Ovary (tissue), 9 donors: ENCODE results near the gene FIGN. TPM values are rescaled to one million over a fixed set of nuclear protein-coding genes. Genes with fewer than 3 reads are reported as not detected.

ENCODE experiments used
- DNase-seq, 5 donors: peaks; one replicate each; pipeline ENCODE4 v3.0.0-alpha.2; 2019 to 2020
- H3K27ac ChIP-seq, 2 donors: fragments of 200-600 bp; one replicate each; pipeline versions ENCODE4 v1.5.1 to v1.8.0; 2019 to 2022
- H3K27me3 ChIP-seq: fragments of 200-600 bp; one replicate; pipeline ENCODE4 v1.8.0; 2022
- H3K36me3 ChIP-seq: fragments of 200-600 bp; sonication (generic); one replicate; pipeline ENCODE4 v1.5.1; 2019
- H3K4me1 ChIP-seq: one replicate; pipeline ENCODE4 v1.8.1; 2013; ENCODE audit warnings: mild to moderate bottlenecking, moderate library complexity; ENCODE audit not compliant: insufficient read depth
- H3K4me3 ChIP-seq: fragments of 200-600 bp; sonication (generic); one replicate; pipeline ENCODE4 v1.5.1; 2017
- H3K9me3 ChIP-seq, 2 donors: fragments of 200-600 bp in 1 of 2; sonication (generic) in 1 of 2; one replicate each; pipeline versions ENCODE4 v1.5.1 to v1.8.1; 2013 to 2019; ENCODE audit warnings: mild to moderate bottlenecking in 1 of 2, moderate library complexity in 1 of 2
- EP300 ChIP-seq: sonication (generic); formaldehyde crosslinking; IDR thresholded peaks from one replicate; pipeline ENCODE4 v1.6.1; 2017; ENCODE audit warnings: antibody characterized with exemption
- POLR2A ChIP-seq: fragments of 450-650 bp; IDR thresholded peaks from one replicate; pipeline ENCODE4 v1.6.1; 2017; ENCODE audit warnings: antibody characterized with exemption, mild to moderate bottlenecking, moderate library complexity
- WGBS, 3 donors: extraction: QIAGEN DNeasy Blood & Tissue Kit in 1 of 3; methylation state at CpG; one replicate each; pipeline versions ENCODE4 v1.1.5 to v1.1.7; 2013 to 2017; 5-methylcytosine and 5-hydroxymethylcytosine counted together
- intact Hi-C, 4 donors: fragments of 100-400 bp; cut with DNase I; formaldehyde crosslinking; loops; one replicate each; pipeline versions ENCODE4 v1.11.0 to v1.15.1; 2022 to 2023
- polyA plus RNA-seq, 2 donors: library from polyadenylated mRNA; stranded (reverse); fragments of 200-250 nt in 1 of 2; fragments of 350-450 nt in 1 of 2; fragmentation: Illumina TruSeq in 1 of 2; extraction: RNeasy Lipid Tissue Mini Kit (QIAGEN cat#74804) in 1 of 2; gene quantifications; one replicate each; pipeline ENCODE4 v1.2.3, GENCODE V29; 2013 to 2014
- total RNA-seq, 7 donors: library from RNA; depleted of rRNA in 2 of 7; stranded (reverse); fragments of >200 nt in 2 of 7; fragmentation: NEBNext Ultra II Directional in 3 of 7; extraction: Animal tissue kit (Norgen Biotek cat#: 25700) in 3 of 7; gene quantifications; one replicate each; pipeline versions ENCODE4 v1.1.0 to v1.2.4, GENCODE V29; 2016 to 2023
- TF ChIP-seq, protein P1 (sequence below), 3 donors: fragments of 450-650 bp in 2 of 3; fragments of 200-600 bp in 1 of 3; IDR thresholded peaks; one replicate each; pipeline versions ENCODE4 v1.5.1 to v1.8.0; 2016 to 2022; ENCODE audit warnings: antibody characterized with exemption in 3 of 3, mild to moderate bottlenecking in 1 of 3
- donor health status: DM: no; HTN: no; CAD: no; lungs with moderate emphysema.
- donor health status: DM: no; HTN: no; CAD: no.
- donor health status: Bipolar disorder and iron deficiency.
- donor health status: DM: yes; HTN: yes; CAD: no.
- donor health status: DM: no; HTN: no; CAD: no.
- donor health status: DM: yes; HTN: yes; CAD: no.

FIGN gene
- total and polyA plus RNA-seq, 9 donors, result 2.4 to 15.5 (median 8.9) TPM

DNA sequence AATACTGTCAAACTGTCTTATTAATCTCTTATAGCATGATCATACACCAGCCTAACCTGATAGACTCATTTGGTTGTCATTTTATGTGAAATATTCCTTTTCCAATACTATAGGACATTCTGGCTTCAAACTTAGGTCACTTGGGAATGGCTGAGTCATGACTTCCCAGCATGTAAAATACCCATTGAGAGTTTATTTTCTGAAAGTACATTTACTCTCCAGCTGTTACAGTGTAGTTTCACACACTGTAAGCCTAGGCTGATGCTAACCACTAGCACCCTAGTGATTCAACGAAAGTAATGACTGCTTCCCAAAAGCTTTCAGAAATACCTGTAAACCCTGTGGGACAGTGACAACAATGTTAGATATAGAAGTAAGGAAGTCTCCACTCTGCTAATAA, 93.8 kb downstream of the FIGN start:
- no peaks in the 10 kb centered on the region for H3K36me3 ChIP-seq
- no peak overlapping the region for H3K4me3 ChIP-seq
- no peaks in the 10 kb centered on the region for H3K27me3 ChIP-seq
- intact Hi-C loops, result no loop called here
- TF ChIP-seq POLR2A, result no peak
- no peak for TF ChIP-seq EP300
- TF ChIP-seq, protein P1, sequence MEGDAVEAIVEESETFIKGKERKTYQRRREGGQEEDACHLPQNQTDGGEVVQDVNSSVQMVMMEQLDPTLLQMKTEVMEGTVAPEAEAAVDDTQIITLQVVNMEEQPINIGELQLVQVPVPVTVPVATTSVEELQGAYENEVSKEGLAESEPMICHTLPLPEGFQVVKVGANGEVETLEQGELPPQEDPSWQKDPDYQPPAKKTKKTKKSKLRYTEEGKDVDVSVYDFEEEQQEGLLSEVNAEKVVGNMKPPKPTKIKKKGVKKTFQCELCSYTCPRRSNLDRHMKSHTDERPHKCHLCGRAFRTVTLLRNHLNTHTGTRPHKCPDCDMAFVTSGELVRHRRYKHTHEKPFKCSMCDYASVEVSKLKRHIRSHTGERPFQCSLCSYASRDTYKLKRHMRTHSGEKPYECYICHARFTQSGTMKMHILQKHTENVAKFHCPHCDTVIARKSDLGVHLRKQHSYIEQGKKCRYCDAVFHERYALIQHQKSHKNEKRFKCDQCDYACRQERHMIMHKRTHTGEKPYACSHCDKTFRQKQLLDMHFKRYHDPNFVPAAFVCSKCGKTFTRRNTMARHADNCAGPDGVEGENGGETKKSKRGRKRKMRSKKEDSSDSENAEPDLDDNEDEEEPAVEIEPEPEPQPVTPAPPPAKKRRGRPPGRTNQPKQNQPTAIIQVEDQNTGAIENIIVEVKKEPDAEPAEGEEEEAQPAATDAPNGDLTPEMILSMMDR (IDR thresholded peaks at IDR 0.05), result no peak
- no peak overlapping the region for H3K27ac ChIP-seq
- no peaks in the 10 kb centered on the region for H3K9me3 ChIP-seq
- DNase-seq, result no peak
- WGBS, 3 donors, result 92 to 94% (median 93%) methylated on average over 1 of the region's 1 CpG
- no peaks in the 10 kb centered on the region for H3K4me1 ChIP-seq

- Histone ChIP-seq H3K9me3 (no peaks in the 10 kb centered on the region), H3K36me3 (no peaks in the 10 kb centered on the region), H3K4me1 (no peaks in the 10 kb centered on the region), H3K4me3 (no peak overlapping the region), H3K27ac (no peak overlapping the region), H3K27me3 (no peaks in the 10 kb centered on the region)
- TF ChIP-seq, protein P1 (IDR thresholded peaks at IDR 0.05), result no peak
- TF ChIP-seq EP300, result no peak
- no peak for TF ChIP-seq POLR2A
- 89 to 93% (median 92%) methylated on average over 6 of the region's 6 CpGs for WGBS, 3 donors
- DNase-seq, result no peak
- intact Hi-C loops, result no loop called here
Measured at GRCh38 chr2:163640542-163641193, 95.1 kb downstream of the FIGN start.

GRCh38 chr2:163637871-163638270, 97.9 kb downstream of the FIGN start:
- no peaks in the 10 kb centered on the region for H3K27me3 ChIP-seq
- no peak for TF ChIP-seq EP300
- TF ChIP-seq, protein P1 (IDR thresholded peaks at IDR 0.05), result no peak
- no peak for TF ChIP-seq POLR2A
- no peak for DNase-seq
- intact Hi-C loops, result no loop called here
- no peak overlapping the region for H3K4me3 ChIP-seq
- no peaks in the 10 kb centered on the region for H3K36me3 ChIP-seq
- H3K27ac ChIP-seq, result no peak overlapping the region
- no peaks in the 10 kb centered on the region for H3K4me1 ChIP-seq
- 89 to 94% (median 91%) methylated on average over 6 of the region's 6 CpGs for WGBS, 3 donors
- H3K9me3 ChIP-seq, result no peaks in the 10 kb centered on the region

DNA sequence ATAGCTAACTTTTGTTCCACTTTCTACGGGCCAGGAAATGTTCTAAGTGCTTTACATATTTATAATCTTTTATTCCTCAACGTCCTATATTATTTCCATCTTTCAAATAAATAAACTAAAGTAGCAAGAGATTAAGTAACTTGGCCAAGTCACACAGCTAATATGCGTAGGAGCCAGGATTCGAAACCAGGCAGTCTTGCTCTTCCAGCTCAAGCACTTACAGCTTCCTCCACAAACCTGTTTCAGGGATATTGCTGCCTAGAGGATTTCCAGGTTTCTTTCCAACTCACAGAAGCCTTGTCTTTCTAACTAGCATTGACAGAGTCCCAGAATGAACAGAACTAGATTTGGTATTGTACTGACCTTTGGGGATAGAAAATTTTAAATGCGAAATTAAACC, 102.5 kb downstream of the FIGN start:
- intact Hi-C loops, result no loop called here
- H3K4me1 ChIP-seq, result no peaks in the 10 kb centered on the region
- H3K4me3 ChIP-seq, result no peak overlapping the region
- H3K27me3 ChIP-seq, result no peaks in the 10 kb centered on the region
- no peaks in the 10 kb centered on the region for H3K36me3 ChIP-seq
- WGBS, 3 donors, result 84 to 89% (median 89%) methylated on average over 5 of the region's 5 CpGs
- no peak overlapping the region for H3K27ac ChIP-seq
- DNase-seq, result no peak
- TF ChIP-seq EP300, result no peak
- TF ChIP-seq POLR2A, result no peak
- TF ChIP-seq, protein P1 (IDR thresholded peaks at IDR 0.05), result no peak
- no peaks in the 10 kb centered on the region for H3K9me3 ChIP-seq
